ENCODE results near the gene ASPSCR1.

Gene ASPSCR1

GRCh38 chr17:81993729-81994592 lies 16.5 kb downstream of the ASPSCR1 start:
- Mint-ChIP-seq H3K27me3 (no peaks in the 10 kb centered on the region), H3K4me1 (ENCODE audit: low read depth) (no peaks in the 10 kb centered on the region), H3K36me3 (ENCODE audit: low read depth) (peaks cover 85% of the 10 kb centered on the region), H3K27ac (no peak overlapping the region), H3K9me3 (no peaks in the 10 kb centered on the region), H3K4me3 (no peak overlapping the region)
- intact Hi-C loops (cut with micrococcal nuclease) = no loop called here

GRCh38 chr17:81994593-81995462 lies 17.4 kb downstream of the ASPSCR1 start:
- Mint-ChIP-seq H3K9me3 (no peaks in the 10 kb centered on the region), H3K27ac (no peak overlapping the region), H3K4me3 (no peak overlapping the region), H3K4me1 (ENCODE audit: low read depth) (peaks cover 4% of the 10 kb centered on the region), H3K36me3 (ENCODE audit: low read depth) (peaks cover 81% of the 10 kb centered on the region), H3K27me3 (no peaks in the 10 kb centered on the region)
- intact Hi-C loops (cut with micrococcal nuclease) = no loop called here

DNA sequence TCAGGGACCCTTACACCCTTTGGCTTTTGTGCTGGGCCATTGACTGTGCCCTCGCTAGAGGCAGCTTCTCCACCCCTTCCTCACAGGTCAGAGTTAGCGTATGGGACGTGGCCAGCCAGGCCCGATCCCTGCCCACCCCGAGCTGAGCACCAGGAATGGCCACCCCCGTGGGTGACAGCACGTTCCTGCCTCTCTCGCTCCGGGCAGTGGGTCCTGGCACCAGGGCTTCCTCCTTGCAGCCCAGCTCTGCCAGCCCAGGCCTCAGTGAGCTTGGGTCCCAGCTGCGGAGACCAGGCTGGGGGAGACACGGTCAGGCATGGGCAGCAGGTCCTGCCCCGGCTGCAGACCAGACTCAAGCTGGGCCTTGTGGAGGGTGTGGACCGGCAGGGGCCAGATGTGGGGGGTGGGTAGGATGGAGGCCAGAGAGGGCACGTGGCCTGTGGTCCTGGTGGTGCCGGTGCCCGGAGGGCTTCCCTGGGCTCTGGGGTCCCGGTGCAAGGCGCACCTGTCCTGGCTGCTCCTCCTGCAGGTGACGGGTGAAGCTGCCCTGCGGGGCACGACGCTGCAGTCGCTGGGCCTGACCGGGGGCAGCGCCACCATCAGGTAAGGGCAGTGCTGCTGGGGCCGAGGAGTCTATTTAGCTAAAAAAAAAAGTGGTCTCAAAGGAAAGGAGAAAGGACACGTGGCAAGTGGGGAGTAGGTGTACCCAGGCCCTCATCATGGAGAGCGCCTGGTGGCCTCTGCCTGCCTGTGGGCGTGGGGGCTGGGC lies 18.2 kb downstream of the ASPSCR1 start:
- Mint-ChIP-seq H3K4me1 (ENCODE audit: low read depth) (peaks cover 11% of the 10 kb centered on the region), H3K4me3 (no peak overlapping the region), H3K9me3 (no peaks in the 10 kb centered on the region), H3K27ac (no peak overlapping the region), H3K36me3 (ENCODE audit: low read depth) (peaks cover 75% of the 10 kb centered on the region), H3K27me3 (no peaks in the 10 kb centered on the region)
- intact Hi-C loops (cut with micrococcal nuclease) = no loop called here

DNA sequence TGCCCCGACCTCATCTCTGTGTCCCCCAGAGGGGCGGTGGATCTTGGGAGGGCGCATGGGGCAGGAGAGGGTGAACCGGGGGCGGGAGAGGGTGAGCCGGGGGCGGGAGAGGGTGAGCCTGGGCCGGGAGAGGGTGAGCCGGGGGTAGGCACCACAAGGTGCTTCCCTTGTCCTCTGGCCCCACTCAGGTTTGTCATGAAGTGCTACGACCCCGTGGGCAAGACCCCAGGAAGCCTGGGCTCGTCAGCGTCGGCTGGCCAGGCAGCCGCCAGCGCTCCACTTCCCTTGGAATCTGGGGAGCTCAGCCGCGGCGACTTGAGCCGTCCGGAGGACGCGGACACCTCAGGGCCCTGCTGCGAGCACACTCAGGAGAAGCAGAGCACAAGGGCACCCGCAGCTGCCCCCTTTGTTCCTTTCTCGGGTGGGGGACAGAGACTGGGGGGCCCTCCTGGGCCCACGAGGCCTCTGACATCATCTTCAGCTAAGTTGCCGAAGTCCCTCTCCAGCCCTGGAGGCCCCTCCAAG lies 18.9 kb downstream of the ASPSCR1 start:
- Mint-ChIP-seq H3K9me3 (no peaks in the 10 kb centered on the region), H3K36me3 (ENCODE audit: low read depth) (peaks cover 69% of the 10 kb centered on the region), H3K4me1 (ENCODE audit: low read depth) (peaks cover 11% of the 10 kb centered on the region), H3K27ac (no peak overlapping the region), H3K4me3 (no peak overlapping the region), H3K27me3 (no peaks in the 10 kb centered on the region)
- intact Hi-C loops (cut with micrococcal nuclease) = no loop called here

- peaks cover 62% of the 10 kb centered on the region for H3K36me3 Mint-ChIP-seq (ENCODE audit: low read depth)
- H3K4me3 Mint-ChIP-seq = no peak overlapping the region
- no peaks in the 10 kb centered on the region for H3K9me3 Mint-ChIP-seq
- no peak overlapping the region for H3K27ac Mint-ChIP-seq
- no peaks in the 10 kb centered on the region for H3K27me3 Mint-ChIP-seq
- H3K4me1 Mint-ChIP-seq (ENCODE audit: low read depth) = peaks cover 11% of the 10 kb centered on the region
- intact Hi-C loops (cut with micrococcal nuclease) = no loop called here
Measured at GRCh38 chr17:81996757-81997441, 19.5 kb downstream of the ASPSCR1 start.

- H3K4me1 Mint-ChIP-seq (ENCODE audit: low read depth) = peaks cover 11% of the 10 kb centered on the region
- no peak overlapping the region for H3K4me3 Mint-ChIP-seq
- H3K9me3 Mint-ChIP-seq = no peaks in the 10 kb centered on the region
- H3K36me3 Mint-ChIP-seq (ENCODE audit: low read depth) = peaks cover 65% of the 10 kb centered on the region
- intact Hi-C loops (cut with micrococcal nuclease) = no loop called here
- H3K27ac Mint-ChIP-seq = no peak overlapping the region
- no peaks in the 10 kb centered on the region for H3K27me3 Mint-ChIP-seq
Measured at GRCh38 chr17:81998212-81998611, 20.8 kb downstream of the ASPSCR1 start.

GRCh38 chr17:81998691-81999438 lies 21.4 kb downstream of the ASPSCR1 start:
- no peak overlapping the region for H3K4me3 Mint-ChIP-seq
- intact Hi-C loops (cut with micrococcal nuclease) = no loop called here

DNA sequence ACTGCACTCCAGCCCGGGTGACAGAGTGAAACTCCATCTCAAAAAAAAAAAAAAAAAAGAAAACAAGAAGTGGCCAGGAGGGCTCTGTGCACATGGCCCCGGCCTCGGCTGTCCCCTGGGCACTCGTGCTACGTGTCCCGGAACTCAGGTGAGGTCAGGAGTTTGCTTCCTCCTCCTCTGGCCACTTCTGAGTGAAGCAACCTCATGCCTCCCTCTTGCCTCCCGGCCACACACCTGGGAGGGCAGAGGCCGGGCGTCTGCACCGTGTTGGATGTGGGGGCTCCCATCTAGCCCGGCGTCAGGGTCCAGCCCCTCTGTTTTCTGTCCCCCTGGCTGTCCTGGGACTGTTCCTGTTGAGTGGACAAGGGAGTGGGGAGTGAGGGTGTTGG lies 22.2 kb downstream of the ASPSCR1 start:
- Mint-ChIP-seq H3K27ac (peak overlapping the region; percentile 26), H3K36me3 (ENCODE audit: low read depth) (peaks cover 61% of the 10 kb centered on the region), H3K4me1 (ENCODE audit: low read depth) (peaks cover 11% of the 10 kb centered on the region), H3K4me3 (no peak overlapping the region), H3K27me3 (no peaks in the 10 kb centered on the region), H3K9me3 (no peaks in the 10 kb centered on the region)
- intact Hi-C loops (cut with micrococcal nuclease) = no loop called here

More at GRCh38 chr17:81998691-81999438, 21.4 kb downstream of the ASPSCR1 start:
- H3K4me1 Mint-ChIP-seq (ENCODE audit: low read depth) = peaks cover 11% of the 10 kb centered on the region
- H3K36me3 Mint-ChIP-seq (ENCODE audit: low read depth) = peaks cover 64% of the 10 kb centered on the region
- H3K27me3 Mint-ChIP-seq = no peaks in the 10 kb centered on the region
- no peaks in the 10 kb centered on the region for H3K9me3 Mint-ChIP-seq
- H3K27ac Mint-ChIP-seq = no peak overlapping the region

DNA sequence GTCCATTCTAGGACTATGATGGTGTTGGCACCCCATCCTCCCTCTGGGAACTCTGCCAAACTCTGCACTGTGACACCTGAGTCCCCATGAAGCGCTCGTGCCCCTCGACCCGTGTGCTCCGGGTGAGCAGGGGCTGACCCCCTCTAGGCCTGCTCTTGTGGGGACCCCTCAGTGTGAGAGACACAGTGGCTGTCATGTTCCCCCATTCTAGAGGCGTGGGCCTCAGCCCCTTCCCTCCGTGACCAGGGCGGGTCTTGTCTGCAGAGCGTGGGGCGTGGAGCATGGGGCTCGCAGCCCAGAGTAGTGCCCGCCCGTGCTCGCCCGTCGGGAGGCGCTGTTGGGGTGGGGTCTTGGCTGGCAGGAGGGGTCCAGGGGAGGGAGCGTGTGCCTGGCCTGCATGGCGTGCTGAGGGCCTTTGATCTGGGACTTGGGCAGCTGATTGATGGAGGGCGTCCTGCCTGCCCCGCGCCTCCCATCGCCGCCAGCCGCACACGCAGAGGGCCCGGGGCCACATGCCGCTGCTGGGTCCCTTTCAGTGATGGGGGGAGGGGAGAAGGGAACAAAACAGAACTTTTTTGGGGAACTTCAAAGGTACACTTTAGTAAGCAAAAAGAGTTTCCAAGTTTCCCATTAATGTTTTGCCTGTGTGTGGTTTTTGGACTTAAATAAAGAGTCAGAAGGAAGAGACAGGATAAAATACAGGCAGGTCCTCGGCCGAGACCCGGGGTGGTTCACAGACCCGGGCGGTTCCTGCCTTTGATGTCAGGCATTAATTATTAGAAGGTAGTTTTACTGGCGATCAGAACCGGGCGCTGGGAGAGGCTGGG lies 22.8 kb downstream of the ASPSCR1 start:
- no peaks in the 10 kb centered on the region for H3K27me3 Mint-ChIP-seq
- peaks cover 11% of the 10 kb centered on the region for H3K4me1 Mint-ChIP-seq (ENCODE audit: low read depth)
- no peak overlapping the region for H3K4me3 Mint-ChIP-seq
- H3K27ac Mint-ChIP-seq = peak overlapping the region; percentile 26
- H3K9me3 Mint-ChIP-seq = no peaks in the 10 kb centered on the region
- intact Hi-C loops (cut with micrococcal nuclease) = no loop called here
- peaks cover 61% of the 10 kb centered on the region for H3K36me3 Mint-ChIP-seq (ENCODE audit: low read depth)

DNA sequence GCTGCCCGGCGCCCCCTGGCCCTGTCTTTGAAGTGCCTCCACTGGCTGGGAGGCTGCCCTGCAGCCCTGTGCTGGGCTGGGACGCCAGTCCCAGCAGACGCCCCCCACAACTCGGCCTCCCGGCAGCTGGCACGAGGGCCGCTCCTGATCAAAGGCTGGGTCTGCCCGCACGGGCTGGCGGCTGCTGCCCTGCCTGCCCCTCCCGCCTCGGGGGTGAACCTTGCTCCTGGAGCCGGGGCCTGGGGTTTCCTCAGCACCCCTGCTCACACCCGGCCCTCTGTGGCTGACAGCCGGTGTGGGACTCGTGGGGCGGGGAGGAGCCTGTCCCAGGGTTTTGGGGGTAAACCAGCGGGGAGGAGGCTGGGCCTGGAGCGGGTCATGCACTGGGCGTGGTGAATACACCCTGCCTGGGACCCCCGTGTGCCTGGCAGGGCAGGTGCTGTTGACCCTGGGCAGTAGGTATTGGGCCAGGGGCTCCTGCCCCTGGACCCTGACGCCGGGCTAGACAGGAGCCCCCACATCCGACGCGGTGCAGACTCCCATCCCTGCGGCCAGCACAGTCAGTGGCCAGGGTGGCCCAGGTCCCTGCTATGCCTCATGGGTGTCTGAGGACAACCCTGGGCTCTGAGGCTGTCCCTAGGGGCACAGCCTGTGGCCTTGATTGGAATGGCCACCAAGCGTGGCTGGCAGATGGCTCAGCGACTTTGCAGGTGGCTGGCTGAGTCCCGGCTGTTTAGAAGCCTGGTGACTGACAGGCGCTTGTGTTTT lies 23.6 kb downstream of the ASPSCR1 start:
- peaks cover 58% of the 10 kb centered on the region for H3K36me3 Mint-ChIP-seq (ENCODE audit: low read depth)
- H3K9me3 Mint-ChIP-seq = no peaks in the 10 kb centered on the region
- H3K4me1 Mint-ChIP-seq (ENCODE audit: low read depth) = peaks cover 11% of the 10 kb centered on the region
- peak overlapping the region; percentile 26 for H3K27ac Mint-ChIP-seq
- no peaks in the 10 kb centered on the region for H3K27me3 Mint-ChIP-seq
- intact Hi-C loops (cut with micrococcal nuclease) = no loop called here
- H3K4me3 Mint-ChIP-seq = no peak overlapping the region

DNA sequence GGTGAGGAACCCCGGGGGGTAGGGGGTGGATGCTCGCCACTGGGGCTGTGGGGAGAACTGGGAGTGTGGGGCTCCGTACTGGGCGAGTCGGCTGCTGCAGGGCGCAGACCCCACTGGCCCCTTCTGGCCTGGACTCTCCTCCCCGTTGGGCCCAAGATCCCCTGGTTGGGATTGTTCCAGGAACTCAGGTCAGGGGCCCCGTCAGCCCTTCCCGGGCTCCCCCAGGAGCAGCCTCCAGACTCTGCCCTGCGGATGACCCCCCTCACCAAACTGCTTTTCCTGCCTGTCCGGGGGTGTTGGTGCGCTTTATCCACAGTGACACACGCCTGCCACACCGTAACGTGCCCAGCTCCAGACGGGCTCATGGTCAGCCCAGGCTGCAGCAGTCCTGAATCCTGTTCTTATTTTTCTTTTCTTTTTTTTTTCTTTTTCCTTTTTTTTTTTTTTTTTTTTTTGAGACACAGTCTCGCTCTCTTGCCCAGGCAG lies 24.2 kb downstream of the ASPSCR1 start:
- Mint-ChIP-seq H3K27me3 (no peaks in the 10 kb centered on the region), H3K9me3 (no peaks in the 10 kb centered on the region), H3K27ac (no peak overlapping the region), H3K4me1 (ENCODE audit: low read depth) (peaks cover 11% of the 10 kb centered on the region), H3K4me3 (no peak overlapping the region), H3K36me3 (ENCODE audit: low read depth) (peaks cover 58% of the 10 kb centered on the region)
- intact Hi-C loops (cut with micrococcal nuclease) = no loop called here

Data from dendritic cell treated with granulocyte-macrophage colony-stimulating factor and Interleukin-4, amounts not matched to agents 40 ng/mL and 50 ng/mL, for 4 days (primary cell).